CD4-positive, alpha-beta T cell treated with Interleukin-10 for 1 hour (primary cell): Measurements from ENCODE around the gene HNRNPA1.
"Not testable (repeated sequence)": the region's sequence is repeated elsewhere in the genome, so short reads cannot be mapped to it uniquely, and the experiment has no call there.

Experiments used
- DNase-seq: peaks from one replicate; pipeline ENCODE4 v3.0.0-alpha.2; 2020

HNRNPA1 gene

DNA sequence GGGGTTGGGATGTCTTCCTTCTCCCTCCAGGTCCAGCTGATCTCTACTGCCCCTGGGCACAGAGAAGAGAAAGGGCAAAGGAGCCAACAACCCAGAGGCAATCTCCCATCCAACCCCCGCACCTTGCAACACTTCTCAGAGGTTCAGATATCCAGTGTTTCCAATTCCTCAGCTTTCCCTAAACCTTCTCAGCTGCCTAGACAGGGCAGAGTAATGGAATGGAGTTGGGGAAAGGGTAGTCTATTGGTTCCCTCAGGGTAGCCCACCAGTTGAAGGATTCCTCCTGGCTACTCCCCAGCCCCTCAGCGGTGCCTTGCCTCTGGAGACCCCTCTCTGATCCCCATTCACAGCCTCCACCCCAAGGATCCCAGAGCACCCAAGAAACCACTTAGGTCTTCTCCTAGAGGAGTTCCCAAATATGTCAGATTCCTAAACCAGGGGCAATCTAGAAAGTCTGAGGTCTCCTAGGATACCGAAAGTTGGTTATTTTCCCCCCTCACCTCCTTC, 19.8 kb downstream of the HNRNPA1 start:
- no peak for DNase-seq

GRCh38 chr12:54300732-54301427, 20.4 kb downstream of the HNRNPA1 start, which contains the start of gene NFE2:
TSS of gene NFE2 (minus strand) at chr12:54301015. CDS start at chr12:54295248, 5,767 bp downstream.
- DNase-seq: no peak

DNA sequence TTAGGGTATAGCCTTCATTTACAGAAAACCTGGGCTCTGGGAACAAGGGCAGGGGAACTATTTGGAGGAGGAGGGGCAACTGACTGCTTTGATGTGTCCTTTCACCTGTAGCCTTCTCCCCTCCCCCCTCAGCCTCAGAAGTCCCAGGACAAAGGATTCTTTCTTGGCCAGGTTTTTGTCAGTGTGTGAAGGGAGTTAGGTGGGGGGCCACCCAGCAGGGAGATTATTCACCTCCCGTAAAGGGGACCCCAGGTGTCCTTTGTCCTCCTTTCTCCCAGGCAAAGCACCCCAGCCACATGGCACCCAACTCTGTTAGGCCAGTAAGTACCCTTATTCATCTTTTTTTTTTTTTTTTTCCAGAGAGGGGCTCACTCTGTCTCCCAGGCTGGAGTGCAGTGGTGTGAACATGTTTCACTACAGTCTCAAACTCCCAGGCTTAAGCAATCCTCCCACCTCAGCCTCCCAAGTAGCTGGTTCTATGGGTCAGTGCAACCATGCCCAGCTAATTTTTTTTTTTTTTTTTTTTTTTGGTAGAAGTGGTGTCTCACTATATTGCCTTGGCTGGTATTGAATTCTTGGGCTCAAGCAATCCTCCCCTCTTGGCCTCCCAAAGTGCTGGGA, 21.0 kb downstream of the HNRNPA1 start:
- DNase-seq: no peak

DNA sequence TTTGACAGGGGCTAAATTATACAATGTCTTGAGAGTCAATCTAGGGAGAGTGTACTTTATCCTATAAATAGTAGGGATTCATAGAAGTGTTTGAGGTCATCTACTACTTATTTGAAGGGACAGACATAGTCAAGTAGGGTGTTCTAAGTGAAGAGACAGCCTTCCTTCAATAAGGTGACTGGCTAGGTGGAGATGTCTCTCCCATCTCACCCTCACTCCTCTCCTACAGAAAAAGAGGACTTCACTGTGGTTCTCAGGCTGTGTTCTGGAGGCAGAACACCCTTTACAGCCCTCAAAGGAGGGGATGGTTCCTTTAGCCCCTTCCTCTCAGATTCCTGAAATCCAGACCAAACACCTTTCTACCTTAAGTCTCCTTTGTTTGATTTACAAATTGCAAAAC, 23.1 kb downstream of the HNRNPA1 start:
- DNase-seq: no peak

- DNase-seq: peak; percentile 48
Measured at GRCh38 chr12:54304187-54304810, 23.8 kb downstream of the HNRNPA1 start.

DNA sequence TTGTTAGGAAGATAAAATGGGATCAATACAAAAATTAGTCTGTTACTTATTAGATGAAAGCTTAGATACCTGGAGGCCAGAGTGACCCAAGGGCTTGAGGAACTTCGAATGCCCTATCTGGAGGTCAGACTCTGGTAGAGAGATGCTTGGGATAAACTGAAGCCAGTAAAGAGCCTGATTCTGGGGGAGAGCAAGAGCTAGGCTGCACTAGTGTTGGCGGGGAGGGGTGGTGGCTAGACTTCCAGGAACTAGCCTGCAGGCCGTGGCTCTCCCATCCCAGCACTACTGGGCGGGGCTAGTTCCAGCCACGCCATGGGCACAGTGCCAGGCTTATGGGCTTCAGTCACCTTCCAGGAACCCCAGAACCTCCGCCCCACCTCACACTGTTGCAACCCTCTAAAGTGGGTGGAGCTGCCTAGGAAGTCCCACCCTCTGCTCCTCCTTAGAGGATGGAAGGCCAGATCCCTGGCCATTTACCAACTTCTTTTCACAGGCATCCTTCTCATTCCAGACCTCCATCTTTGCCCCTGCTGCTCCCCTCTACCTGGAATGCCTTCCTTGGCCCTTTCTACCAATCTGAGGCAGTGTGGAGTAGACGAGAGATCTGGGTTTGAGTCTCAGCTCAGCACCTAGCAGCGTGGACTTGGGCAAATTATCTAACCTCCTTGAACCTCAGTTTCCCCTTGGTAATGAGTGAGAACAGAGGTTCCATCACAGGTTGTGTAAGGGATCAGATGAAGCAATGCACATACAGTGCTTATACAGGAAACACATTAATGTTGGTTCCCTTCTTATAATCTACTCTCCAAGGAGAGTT, 26.6 kb downstream of the HNRNPA1 start:
- DNase-seq: peak; percentile 58

DNA sequence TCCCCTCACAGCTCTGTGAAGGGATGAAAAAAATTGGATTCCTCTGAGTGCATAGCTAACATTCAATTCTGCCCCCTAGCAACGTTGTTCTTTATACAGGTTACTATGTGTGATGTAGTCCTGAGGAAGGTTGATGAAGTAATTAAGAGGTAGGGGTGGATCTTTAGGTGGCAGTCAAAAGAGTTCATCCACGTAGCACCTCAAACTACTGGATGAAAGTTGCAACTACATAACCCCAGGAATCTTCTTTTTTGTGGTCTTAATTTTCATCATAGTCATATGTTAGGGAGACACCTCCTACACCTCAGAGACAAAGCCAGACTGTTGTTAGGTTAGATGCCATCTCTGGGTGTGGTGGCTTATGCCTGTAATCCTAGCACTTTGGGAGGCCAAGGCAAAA, 30.5 kb downstream of the HNRNPA1 start:
- no peak for DNase-seq

- DNase-seq: not testable (repeated sequence)
Measured at GRCh38 chr12:54312309-54312708, 31.8 kb downstream of the HNRNPA1 start.

- DNase-seq: no peak
Measured at GRCh38 chr12:54321363-54321762, 40.8 kb downstream of the HNRNPA1 start.

DNA sequence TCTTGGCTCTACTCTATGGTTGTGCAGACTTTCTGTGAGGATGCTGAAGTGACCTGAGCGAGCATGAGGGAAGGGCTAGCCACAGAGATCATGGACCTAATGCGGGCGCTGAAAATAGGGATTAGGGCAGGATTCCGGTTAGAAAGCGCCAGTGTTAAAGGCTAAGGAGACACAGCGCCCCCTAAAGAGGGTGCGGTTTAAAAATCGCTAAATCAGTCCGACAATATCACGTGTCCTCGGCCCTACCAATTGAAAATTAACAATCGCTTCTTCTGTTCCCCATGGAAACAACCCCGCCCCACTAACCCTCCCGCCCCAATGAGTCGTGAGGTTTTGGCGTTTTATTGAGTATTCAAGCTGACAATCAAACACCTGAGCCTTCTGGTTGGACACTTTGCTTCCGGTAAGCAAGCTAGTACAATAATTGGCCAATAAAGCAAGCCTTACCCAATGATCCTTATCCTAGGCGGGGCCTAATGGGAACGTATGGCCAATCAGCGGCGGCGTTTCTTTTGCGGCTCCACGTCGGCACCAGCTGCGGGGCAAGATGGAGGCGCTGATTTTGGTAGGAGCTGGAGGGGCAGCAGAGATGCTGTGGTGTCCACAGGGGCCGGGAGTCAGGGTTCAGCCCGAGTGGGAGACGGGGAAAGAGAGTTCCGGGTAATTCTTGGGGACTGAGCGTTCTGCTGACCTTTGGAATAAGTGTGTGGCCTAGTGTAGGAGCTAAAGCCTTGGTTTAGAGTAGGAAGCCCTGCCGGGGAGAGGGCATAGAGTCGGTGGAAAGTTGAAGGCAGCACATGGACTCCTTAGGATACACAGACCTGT, 44.3 kb downstream of the HNRNPA1 start, which contains the start of gene COPZ1:
Gene COPZ1, plus strand, starts transcription at position 515 of the 825 bp plus-strand sequence. Its CDS starts 33 bp downstream, at position 548.
- peak; percentile 99 for DNase-seq

DNA sequence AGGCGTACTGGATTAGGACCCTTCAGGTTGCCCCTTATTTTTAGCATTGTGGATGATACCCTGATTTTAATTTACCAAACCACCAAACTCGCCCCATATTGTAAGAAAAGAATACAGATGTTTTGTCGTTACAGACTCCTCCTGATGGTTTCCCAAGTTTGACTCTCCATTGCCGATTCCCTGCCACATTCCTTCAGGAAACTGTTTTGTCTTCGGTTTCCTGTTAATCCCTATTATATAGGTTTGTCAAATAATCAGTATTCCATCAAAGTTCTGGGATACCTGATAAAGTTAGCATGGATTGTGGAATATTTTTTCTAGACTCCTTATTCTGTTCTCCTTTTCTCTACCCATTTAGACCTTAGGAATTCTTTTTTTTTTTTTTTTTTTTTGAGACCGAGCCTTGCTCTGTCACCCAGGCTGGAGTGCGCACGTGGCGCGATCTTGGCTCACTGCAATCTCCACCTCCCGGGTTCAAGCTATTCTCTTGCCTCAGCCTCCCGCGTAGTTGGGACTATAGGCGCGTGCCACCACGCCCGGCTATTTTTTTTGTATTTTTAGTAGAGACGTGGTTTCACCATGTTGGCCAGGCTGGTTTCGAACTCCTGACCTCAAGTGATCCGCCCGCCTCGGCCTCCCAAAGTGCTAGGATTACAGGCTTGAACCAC, 45.0 kb downstream of the HNRNPA1 start:
- not testable (repeated sequence) for DNase-seq

DNA sequence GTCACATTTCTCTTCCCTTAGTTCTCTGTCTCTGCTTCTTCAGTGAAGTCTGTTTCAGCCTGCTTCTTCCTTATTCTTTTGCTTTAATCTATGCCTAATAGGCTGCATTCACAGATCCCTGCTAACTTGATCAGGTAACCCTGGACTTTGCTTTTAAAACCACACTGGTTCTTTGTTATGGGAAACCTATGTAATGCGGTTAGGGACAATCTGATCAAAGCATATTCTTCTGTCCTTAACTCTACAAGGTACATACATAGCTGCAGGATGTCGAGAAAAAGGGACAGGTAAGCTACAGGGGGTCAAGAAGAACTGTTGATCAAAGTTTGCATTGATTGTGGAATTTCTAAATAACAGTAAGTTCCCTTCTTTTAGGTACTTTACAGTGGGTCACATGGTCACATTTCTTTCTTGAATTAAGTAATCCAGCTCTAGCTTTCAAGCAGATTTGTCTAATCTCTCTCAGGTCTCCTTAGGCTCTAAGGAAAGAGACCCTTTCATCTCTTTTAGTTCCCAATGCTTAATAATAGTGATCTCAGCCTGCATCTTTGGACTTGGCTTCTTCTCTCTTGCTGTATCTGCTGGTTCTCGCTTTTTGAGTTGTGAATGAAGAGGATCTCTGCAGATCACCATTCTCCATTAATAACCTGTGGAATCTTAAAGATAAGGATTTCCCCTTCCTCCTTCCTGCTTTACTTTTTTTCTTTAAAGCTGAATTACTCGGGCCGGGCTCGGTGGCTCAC, 48.2 kb downstream of the HNRNPA1 start:
- no peak for DNase-seq

DNA sequence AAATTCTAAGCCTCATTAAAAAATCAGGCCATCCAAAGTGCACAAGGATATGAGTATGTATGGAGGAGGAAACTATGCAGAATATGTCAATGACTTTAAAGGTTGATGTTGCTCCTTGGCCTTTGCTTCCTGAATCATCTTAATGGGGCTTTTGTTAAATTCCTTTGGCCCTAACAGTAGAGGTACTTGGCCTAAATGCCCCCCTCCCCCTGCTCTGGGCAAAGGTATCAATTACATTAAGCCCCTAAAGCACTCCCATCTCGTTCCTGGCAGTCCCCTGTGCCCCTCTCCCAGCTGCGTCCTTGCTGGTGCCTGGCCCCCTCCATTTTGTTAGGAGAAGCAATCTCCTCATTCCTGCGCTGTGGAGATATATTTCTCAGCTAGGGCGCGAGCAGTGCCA, 49.2 kb downstream of the HNRNPA1 start:
- no peak for DNase-seq

DNA sequence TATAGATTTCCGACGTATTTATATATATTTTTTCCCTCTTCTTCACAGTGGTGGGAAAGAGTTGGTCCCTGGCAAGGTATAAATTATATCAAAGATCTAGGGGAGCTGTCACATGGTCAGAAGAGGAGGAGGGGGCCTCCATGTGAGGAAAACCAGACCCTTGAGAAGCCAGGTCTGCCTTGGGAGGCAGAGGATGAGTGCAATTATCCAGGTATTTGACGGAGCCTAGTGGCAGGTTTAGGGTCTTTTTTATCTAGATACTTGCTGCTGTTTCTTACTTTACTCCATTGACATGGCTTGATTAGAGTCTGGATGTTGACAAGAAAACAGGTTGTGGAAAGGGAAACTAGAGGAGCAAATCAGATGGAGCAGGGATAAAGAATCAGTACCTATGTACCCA, 49.9 kb downstream of the HNRNPA1 start:
- no peak for DNase-seq

DNA sequence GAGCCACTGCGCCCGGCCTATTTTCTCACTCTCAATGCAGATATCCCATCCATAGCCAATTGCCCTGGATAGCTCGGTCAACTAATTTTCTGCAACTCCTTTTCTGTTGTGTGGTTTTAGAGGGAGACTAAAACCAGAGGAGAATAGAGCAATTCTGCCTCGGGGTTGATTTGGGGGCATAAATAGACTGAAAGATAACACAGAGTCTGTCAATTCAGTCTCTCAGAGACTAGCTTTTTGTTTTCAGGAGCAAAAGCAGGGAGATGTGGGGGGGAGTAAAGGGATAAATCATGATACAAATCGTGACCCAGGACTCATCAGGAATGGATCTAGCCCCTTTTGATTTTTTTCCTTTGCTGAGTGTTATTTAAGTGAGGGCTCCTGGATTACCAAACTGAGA, 50.9 kb downstream of the HNRNPA1 start:
- no peak for DNase-seq

GRCh38 chr12:54333420-54334034, 53.0 kb downstream of the HNRNPA1 start:
- no peak for DNase-seq
